IgD-negative memory B cell (primary cell): ENCODE results near the gene TUFT1. TPM values are rescaled to one million over a fixed set of nuclear protein-coding genes. Genes with fewer than 3 reads are reported as not detected.
A peak's percentile ranks its signal among the peaks of the same experiment; 100 is the strongest.

Experiments
- H3K27ac Mint-ChIP-seq, 3 donors: one replicate each; pipeline ENCODE4 v1.8.0; 2020 to 2022; ENCODE audit warnings: mild to moderate bottlenecking in 3 of 3, mixed read lengths in 3 of 3, moderate library complexity in 1 of 3
- H3K27me3 Mint-ChIP-seq: one replicate; pipeline ENCODE4 v1.8.0; 2021; ENCODE audit warnings: mixed read lengths
- H3K36me3 Mint-ChIP-seq: one replicate; pipeline ENCODE4 v1.8.0; 2020; ENCODE audit warnings: mild to moderate bottlenecking, mixed read lengths
- H3K4me1 Mint-ChIP-seq, 3 donors: one replicate each; pipeline ENCODE4 v1.8.0; 2020 to 2022; ENCODE audit warnings: mixed read lengths in 3 of 3, mild to moderate bottlenecking in 1 of 3
- H3K4me3 Mint-ChIP-seq, 4 donors: one replicate each; pipeline ENCODE4 v1.8.0; 2020 to 2022; ENCODE audit warnings: mild to moderate bottlenecking in 4 of 4, mixed read lengths in 4 of 4, moderate library complexity in 3 of 4
- H3K9me3 Mint-ChIP-seq, 3 donors: one replicate each; pipeline ENCODE4 v1.8.0; 2020 to 2021; ENCODE audit warnings: mixed read lengths in 3 of 3, mild to moderate bottlenecking in 1 of 3
- polyA plus RNA-seq: library from polyadenylated mRNA; unstranded; fragments of 300-500 nt; fragmentation: Illumina TruSeq; gene quantifications from one replicate; pipeline ENCODE4 v1.2.3, GENCODE V29; 2021

Gene TUFT1
- 1.6 TPM for polyA plus RNA-seq

DNA sequence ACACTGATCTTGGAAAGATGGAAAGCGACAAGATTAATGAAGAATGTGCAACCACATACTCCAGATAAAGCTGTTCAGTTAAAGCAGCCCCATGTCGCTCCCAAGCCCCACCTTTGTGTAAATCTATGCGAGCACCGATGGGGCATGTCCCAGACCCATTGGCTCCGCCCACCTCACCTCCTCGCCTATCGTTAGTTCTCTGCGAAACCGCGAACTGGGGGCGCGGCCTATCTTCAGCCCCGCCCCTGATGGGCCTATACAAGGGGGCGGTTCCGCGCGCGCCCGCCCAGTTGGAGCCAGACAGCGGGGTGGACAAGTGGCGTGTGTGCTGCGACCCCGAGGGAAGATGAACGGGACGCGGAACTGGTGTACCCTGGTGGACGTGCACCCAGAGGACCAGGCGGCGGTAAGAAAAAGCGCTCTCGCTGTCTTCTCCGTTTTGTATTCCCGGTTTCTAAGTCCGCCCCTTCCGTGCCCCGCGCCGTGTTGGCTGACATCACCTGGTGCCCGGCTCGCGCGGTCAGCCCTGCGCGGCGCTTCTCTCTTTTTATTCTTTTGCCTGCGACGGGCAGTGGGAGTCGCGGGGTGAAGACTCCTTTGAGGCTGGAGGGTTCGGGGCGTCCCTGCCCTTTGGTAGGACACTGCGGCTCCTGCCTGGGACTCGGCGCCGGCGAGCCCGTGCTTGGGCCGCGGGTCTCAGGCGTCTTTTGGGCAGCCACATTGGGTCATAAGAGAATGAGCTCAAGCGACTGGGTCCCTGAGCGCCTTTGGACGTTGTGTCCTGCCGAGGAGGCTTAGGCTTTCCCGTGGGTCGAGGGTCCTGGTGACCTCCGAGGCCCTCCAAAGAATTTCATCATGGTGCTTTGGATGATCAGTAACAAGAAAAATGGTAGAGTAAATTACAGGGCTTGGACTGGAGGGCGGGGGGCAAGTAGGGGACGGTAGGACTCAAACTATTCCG, at the start of gene TUFT1:
TUFT1 (plus strand) TSS at position 289 of the 961 bp plus-strand sequence; CDS start at position 347, 58 bp downstream.
- H3K36me3 Mint-ChIP-seq, result peaks cover under 1% of the 10 kb centered on the region
- H3K4me3 Mint-ChIP-seq, result peak within 1 kb of the TSS; percentile 94 to 99 (median 97)
- peaks cover 4 to 25% (median 11%) of the 10 kb centered on the region in 3 donors for H3K4me1 Mint-ChIP-seq
- peaks cover 5% of the 10 kb centered on the region for H3K27me3 Mint-ChIP-seq
- no peaks in the 10 kb centered on the region for H3K9me3 Mint-ChIP-seq
- H3K27ac Mint-ChIP-seq, result peak within 1 kb of the TSS; percentile 71 to 93 (median 87)

DNA sequence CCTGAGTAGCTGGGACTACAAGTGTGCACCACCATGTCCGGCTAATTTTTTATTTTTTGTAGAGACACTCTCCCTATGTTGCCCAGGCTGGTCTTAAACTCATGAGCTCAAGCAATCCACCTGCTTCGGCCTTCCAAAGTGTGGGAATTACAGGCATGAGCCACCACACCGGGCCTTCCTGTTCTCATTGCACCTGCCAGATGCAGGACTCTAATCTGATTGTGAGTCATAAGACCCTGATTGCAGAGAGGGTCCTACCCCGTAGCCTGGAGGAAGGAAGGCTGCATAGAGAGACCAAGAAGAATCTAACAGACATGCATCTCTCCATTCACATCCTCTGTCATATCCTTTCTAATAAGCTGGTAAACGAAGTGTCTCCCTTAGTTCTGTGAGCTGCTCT, 48.5 kb upstream of the TUFT1 start:
- no peaks in the 10 kb centered on the region for H3K9me3 Mint-ChIP-seq
- H3K4me1 Mint-ChIP-seq, result peaks cover 0 to 1% (median 0%) of the 10 kb centered on the region in 3 donors
- no peak overlapping the region for H3K27ac Mint-ChIP-seq
- H3K27me3 Mint-ChIP-seq, result no peaks in the 10 kb centered on the region
- no peaks in the 10 kb centered on the region for H3K36me3 Mint-ChIP-seq
- no peak overlapping the region for H3K4me3 Mint-ChIP-seq

GRCh38 chr1:151492120-151492519, 48.0 kb upstream of the TUFT1 start:
- no peaks in the 10 kb centered on the region for H3K27me3 Mint-ChIP-seq
- no peak overlapping the region for H3K4me3 Mint-ChIP-seq
- H3K27ac Mint-ChIP-seq, result peak overlapping the region in 1 of 3 donors; percentile 5
- H3K36me3 Mint-ChIP-seq, result no peaks in the 10 kb centered on the region
- H3K4me1 Mint-ChIP-seq, result peaks cover 0 to 1% (median 0%) of the 10 kb centered on the region in 3 donors
- H3K9me3 Mint-ChIP-seq, result no peaks in the 10 kb centered on the region

DNA sequence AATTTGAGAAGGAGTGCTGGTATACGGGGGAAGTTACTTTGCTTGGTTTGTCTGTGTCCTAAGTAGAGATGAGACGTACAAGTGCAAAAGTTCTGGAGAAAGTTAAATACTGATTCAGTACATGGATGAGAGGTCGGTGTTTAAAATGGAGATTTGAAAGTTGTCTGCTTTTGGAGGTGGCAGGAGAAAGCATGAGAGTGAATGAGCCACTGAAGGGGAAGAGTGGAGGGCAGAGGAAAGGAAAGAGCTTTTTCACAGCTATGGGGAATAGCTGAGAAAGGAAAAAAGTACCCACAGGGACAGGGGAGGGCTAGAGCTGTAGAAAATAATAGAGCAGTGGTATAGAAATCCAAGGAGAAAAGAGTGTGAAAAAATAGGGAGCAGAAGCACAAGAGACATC, 47.1 kb upstream of the TUFT1 start:
- H3K27me3 Mint-ChIP-seq, result no peaks in the 10 kb centered on the region
- H3K36me3 Mint-ChIP-seq, result no peaks in the 10 kb centered on the region
- H3K4me3 Mint-ChIP-seq, result no peak overlapping the region
- peak overlapping the region in 1 of 3 donors; percentile 34 for H3K27ac Mint-ChIP-seq
- no peaks in the 10 kb centered on the region for H3K9me3 Mint-ChIP-seq
- peaks cover 0 to 1% (median 0%) of the 10 kb centered on the region in 3 donors for H3K4me1 Mint-ChIP-seq

DNA sequence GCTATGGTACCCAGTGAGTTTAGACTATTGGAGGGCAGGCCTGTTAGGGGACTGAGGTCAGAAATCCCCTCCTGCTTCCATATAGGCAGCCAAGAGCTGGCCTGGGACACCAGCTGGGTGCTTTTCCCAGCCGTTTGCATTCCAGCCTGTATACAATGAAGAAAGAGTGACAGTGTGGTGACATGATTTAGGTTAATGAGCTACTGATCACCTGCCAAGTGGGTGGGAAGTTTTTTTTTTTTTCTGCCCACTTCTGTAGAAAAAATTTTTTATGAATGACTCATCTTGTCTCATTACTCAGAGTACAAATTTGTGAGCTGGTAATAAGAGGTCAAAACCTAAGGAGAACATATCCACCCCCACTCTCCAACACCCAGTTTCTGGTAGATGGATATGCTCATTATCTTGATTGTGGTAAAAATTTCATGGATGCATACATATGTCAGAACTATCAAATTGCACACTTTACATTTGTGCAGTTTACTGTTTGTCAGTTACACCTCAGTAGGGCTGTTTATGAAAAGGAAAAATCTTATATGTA, 45.3 kb upstream of the TUFT1 start:
- no peaks in the 10 kb centered on the region for H3K36me3 Mint-ChIP-seq
- H3K4me1 Mint-ChIP-seq, result peaks cover 0 to 3% (median 0%) of the 10 kb centered on the region in 3 donors
- H3K9me3 Mint-ChIP-seq, result no peaks in the 10 kb centered on the region
- H3K27ac Mint-ChIP-seq, result no peak overlapping the region
- H3K27me3 Mint-ChIP-seq, result no peaks in the 10 kb centered on the region
- no peak overlapping the region for H3K4me3 Mint-ChIP-seq

DNA sequence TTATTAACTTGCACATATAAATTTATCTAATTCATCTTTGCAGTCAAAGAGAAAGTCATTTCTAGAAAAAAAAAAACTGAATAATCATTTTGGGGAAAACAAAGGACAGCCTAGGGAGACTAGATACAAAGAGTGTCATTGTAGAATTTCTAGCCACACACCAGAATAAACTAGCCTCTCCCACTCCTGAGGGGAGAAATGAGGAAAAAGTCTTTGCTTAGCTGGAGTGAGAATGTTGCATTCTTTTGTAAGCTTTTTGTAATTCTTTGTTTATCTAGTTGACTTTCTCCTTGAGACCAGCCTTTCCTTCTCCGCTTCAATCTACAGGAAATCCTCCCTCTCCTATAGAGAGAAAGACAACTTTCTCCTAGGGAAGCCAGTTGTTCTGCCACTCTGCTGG, 44.8 kb upstream of the TUFT1 start:
- Mint-ChIP-seq H3K27me3 (no peaks in the 10 kb centered on the region), H3K36me3 (no peaks in the 10 kb centered on the region), H3K9me3 (no peaks in the 10 kb centered on the region), H3K4me3 (no peak overlapping the region), H3K4me1 (peaks cover 0 to 3% (median 0%) of the 10 kb centered on the region in 3 donors), H3K27ac (no peak overlapping the region)

DNA sequence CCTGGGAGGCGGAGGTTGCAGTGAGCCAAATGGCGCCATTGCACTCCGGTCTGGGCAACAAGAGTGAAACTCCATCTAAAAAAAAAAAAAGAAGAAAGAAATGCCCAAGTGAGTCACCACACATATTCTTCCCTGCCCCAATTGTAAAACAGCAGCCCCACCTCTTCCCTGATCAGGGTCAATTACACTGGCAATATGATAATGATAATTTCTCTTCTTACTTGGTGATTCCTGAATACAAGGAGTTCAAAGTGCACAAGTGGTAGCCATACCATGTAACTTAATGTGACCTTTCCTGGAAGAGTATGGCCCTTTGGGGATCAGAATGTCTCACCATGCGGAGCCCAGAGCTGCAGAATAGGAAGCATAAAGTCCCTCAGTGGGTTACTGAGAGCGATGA, 40.7 kb upstream of the TUFT1 start:
- H3K9me3 Mint-ChIP-seq, result no peaks in the 10 kb centered on the region
- no peaks in the 10 kb centered on the region for H3K36me3 Mint-ChIP-seq
- H3K4me3 Mint-ChIP-seq, result no peak overlapping the region
- H3K27ac Mint-ChIP-seq, result peak overlapping the region in 1 of 3 donors; percentile 24
- no peaks in the 10 kb centered on the region for H3K27me3 Mint-ChIP-seq
- peaks cover 0 to 2% (median 0%) of the 10 kb centered on the region in 3 donors for H3K4me1 Mint-ChIP-seq

DNA sequence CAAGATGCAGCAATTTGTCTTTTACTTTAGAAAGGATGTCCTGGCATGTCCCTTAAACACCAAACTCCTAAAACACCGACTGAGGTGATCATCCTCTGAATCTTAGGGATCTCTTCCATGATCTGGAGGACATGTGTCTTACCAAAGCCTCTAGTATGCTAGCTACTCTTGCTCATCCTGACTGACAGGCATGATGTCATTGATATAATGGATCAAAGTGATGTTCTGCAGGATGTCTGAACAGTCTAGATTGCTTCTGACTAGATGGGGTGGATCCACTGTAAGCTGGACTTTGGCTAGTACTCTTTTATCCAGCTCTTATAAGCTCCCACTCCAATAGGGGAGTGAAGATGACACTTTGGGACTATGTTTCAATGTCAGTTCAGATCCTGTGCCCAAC, 40.2 kb upstream of the TUFT1 start:
- no peaks in the 10 kb centered on the region for H3K9me3 Mint-ChIP-seq
- H3K36me3 Mint-ChIP-seq, result no peaks in the 10 kb centered on the region
- H3K4me1 Mint-ChIP-seq, result peaks cover 0 to 2% (median 0%) of the 10 kb centered on the region in 3 donors
- no peak overlapping the region for H3K4me3 Mint-ChIP-seq
- H3K27ac Mint-ChIP-seq, result no peak overlapping the region
- H3K27me3 Mint-ChIP-seq, result no peaks in the 10 kb centered on the region

DNA sequence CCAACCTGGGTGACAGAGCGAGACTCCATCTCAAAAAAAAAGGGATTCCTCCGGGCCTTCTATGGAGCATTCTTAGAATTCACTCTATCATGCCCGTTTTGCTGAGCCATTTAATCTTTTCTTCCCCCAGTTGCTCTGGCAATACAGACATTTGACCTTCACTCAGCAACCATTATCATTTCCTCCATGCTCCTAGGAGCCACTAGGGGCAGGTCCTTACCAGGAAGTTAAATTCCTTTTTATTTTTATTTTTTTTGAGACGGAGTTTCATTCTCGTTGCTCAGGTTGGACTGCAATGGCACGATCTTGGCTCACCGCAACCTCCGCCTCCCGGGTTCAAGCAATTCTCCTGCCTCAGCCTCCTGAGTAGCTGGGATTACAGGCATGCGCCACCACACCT, 38.6 kb upstream of the TUFT1 start:
- Mint-ChIP-seq H3K36me3 (no peaks in the 10 kb centered on the region), H3K27ac (no peak overlapping the region), H3K4me3 (no peak overlapping the region), H3K4me1 (peaks cover 0 to 4% (median 0%) of the 10 kb centered on the region in 3 donors), H3K27me3 (no peaks in the 10 kb centered on the region), H3K9me3 (no peaks in the 10 kb centered on the region)

DNA sequence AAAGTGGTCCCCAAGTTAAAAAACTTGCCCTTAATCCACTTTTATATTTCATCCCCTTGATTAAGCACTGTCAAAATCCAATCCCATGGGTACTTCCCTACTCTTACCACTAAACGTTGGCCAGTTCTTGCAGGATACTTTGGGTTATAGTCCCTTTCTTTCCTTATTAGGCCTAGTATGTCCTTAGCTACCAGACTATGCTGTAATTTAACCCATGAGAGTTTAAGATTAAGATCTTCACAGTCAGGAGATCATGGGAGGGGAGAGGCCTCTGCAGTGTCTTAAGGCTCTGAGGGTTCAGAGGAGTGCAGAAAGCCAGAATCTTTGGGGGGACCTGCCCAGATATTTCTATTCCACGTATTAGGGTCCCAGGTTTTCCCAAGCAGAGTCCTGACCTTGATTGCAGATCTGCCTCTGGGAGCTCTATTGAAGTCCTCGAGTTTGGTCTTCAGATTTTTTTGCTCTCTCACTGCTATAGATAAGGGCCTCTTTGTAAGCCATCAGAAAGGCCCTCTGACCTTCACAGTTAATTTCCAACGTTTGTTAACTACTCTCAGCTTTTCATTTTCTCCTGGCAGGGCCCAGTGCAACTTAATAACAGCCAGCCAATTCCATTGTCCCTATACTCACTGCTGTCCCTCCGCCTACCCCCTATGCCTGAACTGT, 37.9 kb upstream of the TUFT1 start:
- Mint-ChIP-seq H3K4me1 (peaks cover 0 to 6% (median 0%) of the 10 kb centered on the region in 3 donors), H3K9me3 (no peaks in the 10 kb centered on the region), H3K36me3 (no peaks in the 10 kb centered on the region), H3K4me3 (no peak overlapping the region), H3K27ac (no peak overlapping the region), H3K27me3 (no peaks in the 10 kb centered on the region)

DNA sequence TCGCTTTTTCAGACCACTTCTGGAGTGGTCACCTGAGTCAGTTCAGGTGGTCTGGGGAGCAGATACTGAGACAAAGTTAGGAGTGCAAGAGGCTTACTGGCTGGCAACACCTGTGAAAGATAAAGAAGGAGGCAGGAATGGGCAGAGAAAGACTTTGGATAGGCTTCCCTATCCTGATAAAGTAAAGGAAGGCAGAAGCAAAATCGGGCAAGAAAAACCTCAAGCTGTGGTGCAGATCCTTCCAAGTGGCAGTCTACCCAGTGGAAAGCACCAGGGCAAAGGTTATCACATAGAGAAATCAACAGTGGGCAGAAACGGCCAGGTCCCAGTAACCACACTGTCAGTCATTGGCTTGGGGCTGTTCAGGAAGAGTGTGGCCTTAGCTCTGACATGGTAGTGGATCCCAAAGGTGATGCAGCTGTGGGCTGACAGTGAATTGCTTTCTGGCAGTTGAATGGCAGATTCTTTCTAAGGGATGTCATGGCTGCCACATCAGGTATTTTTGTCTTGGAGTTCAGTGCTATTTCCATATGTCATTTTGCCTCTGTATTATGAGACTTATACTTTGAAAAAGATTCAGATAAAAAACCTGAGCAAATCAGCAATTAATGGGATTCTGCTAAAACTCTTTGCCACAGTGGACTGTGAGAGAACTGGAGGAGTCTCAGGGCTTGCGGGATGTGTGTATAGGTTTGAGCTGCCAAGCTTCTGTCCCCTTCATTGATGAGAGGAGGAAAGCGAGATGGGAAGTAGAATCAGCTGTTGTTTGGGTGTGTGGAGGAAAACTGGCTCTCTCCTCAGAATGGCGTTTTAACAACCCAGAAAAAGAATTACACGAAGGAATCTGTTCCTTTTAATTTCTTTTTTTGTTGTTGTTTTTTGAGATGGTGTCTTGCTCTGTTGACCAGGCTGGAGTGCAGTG, 37.0 kb upstream of the TUFT1 start:
- Mint-ChIP-seq H3K9me3 (no peaks in the 10 kb centered on the region), H3K36me3 (no peaks in the 10 kb centered on the region), H3K27ac (no peak overlapping the region), H3K27me3 (no peaks in the 10 kb centered on the region), H3K4me3 (no peak overlapping the region), H3K4me1 (peaks cover 0 to 6% (median 0%) of the 10 kb centered on the region in 3 donors)

GRCh38 chr1:151504252-151504651, 35.9 kb upstream of the TUFT1 start:
- H3K27me3 Mint-ChIP-seq, result no peaks in the 10 kb centered on the region
- H3K4me3 Mint-ChIP-seq, result no peak overlapping the region
- no peaks in the 10 kb centered on the region for H3K9me3 Mint-ChIP-seq
- H3K27ac Mint-ChIP-seq, result peak overlapping the region in 1 of 3 donors; percentile 45
- H3K36me3 Mint-ChIP-seq, result no peaks in the 10 kb centered on the region
- H3K4me1 Mint-ChIP-seq, result peaks cover 0 to 4% (median 0%) of the 10 kb centered on the region in 3 donors

- Mint-ChIP-seq H3K4me3 (no peak overlapping the region), H3K9me3 (no peaks in the 10 kb centered on the region), H3K36me3 (no peaks in the 10 kb centered on the region), H3K27ac (peak overlapping the region in 1 of 3 donors; percentile 45), H3K4me1 (peaks cover 0 to 4% (median 0%) of the 10 kb centered on the region in 3 donors), H3K27me3 (no peaks in the 10 kb centered on the region)
Observed at GRCh38 chr1:151504759-151505158, 35.4 kb upstream of the TUFT1 start.

- H3K9me3 Mint-ChIP-seq, result no peaks in the 10 kb centered on the region
- peak overlapping the region in 1 of 4 donors; percentile 60 for H3K4me3 Mint-ChIP-seq
- peaks cover 0 to 10% (median 4%) of the 10 kb centered on the region in 3 donors for H3K4me1 Mint-ChIP-seq
- peaks cover 2% of the 10 kb centered on the region for H3K27me3 Mint-ChIP-seq
- H3K27ac Mint-ChIP-seq, result no peak overlapping the region
- H3K36me3 Mint-ChIP-seq, result no peaks in the 10 kb centered on the region
Observed at GRCh38 chr1:151508833-151509232, 31.3 kb upstream of the TUFT1 start.
